ENCODE measurements around the gene PITPNM3.

DNA sequence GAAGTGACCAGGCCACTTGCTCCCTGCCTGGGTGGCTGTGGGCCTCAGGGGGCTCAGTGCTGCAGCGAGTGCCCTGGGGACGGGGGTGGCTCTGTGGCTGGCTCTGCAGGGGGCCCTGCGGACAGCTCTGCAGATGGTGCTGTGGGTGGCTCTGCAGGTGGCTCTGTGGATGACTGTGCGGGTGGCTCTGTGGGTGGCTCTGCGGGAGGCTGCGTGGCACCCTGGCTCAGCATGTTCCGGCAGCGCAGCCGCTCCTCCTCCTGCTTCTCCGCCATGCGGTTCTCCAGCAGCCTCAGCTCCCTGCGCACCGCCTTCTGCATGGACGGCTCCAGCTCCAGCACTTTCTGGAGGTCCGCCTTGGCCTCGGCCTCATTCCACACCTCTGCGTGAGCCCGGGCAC is 130.9 kb downstream of the PITPNM3 start:
- no peak for TF ChIP-seq TAF1 (IDR thresholded peaks at IDR 0.05; ENCODE audit: low read depth, low read length)
- no peak for TF ChIP-seq SPI1 (IDR thresholded peaks at IDR 0.05; ENCODE audit: low read depth, low read length)
